ENCODE measurements around the gene C9orf40.

Gene C9orf40

GRCh38 chr9:74952201-74953151 is at the start of gene C9orf40:
Gene C9orf40, minus strand, starts transcription at chr9:74952912. Its CDS starts 301 bp downstream, at chr9:74952611.
- TF ChIP-seq ZFX (IDR thresholded peaks at IDR 0.05; ENCODE audit: borderline replicate concordance) (no peak), CTCF (IDR thresholded peaks at IDR 0.05) (peak; percentile 92)
- H3K27ac ChIP-seq = peak within 1 kb of the TSS; percentile 98

- TF ChIP-seq CTCF (IDR thresholded peaks at IDR 0.05) (peak; percentile 84), ZFX (IDR thresholded peaks at IDR 0.05; ENCODE audit: borderline replicate concordance) (no peak)
- H3K27ac ChIP-seq = no peak overlapping the region
Measured at GRCh38 chr9:75001719-75002421, 49.2 kb upstream of the C9orf40 start.

- TF ChIP-seq ZFX (IDR thresholded peaks at IDR 0.05; ENCODE audit: borderline replicate concordance) = no peak
- TF ChIP-seq CTCF (IDR thresholded peaks at IDR 0.05) = no peak
- H3K27ac ChIP-seq = no peak overlapping the region
Measured at GRCh38 chr9:75000835-75001234, 48.1 kb upstream of the C9orf40 start.

GRCh38 chr9:74985041-74985440 is 32.3 kb upstream of the C9orf40 start:
- no peak overlapping the region for H3K27ac ChIP-seq
- TF ChIP-seq ZFX (IDR thresholded peaks at IDR 0.05; ENCODE audit: borderline replicate concordance) (no peak), CTCF (IDR thresholded peaks at IDR 0.05) (no peak)

GRCh38 chr9:74983709-74984108 is 31.0 kb upstream of the C9orf40 start:
- H3K27ac ChIP-seq = no peak overlapping the region
- TF ChIP-seq CTCF (IDR thresholded peaks at IDR 0.05) (no peak), ZFX (IDR thresholded peaks at IDR 0.05; ENCODE audit: borderline replicate concordance) (no peak)

GRCh38 chr9:74979844-74980243 is 27.1 kb upstream of the C9orf40 start:
- H3K27ac ChIP-seq = no peak overlapping the region
- TF ChIP-seq CTCF (IDR thresholded peaks at IDR 0.05) (no peak), ZFX (IDR thresholded peaks at IDR 0.05; ENCODE audit: borderline replicate concordance) (no peak)

GRCh38 chr9:74977287-74977686 is 24.6 kb upstream of the C9orf40 start:
- no peak overlapping the region for H3K27ac ChIP-seq
- TF ChIP-seq CTCF (IDR thresholded peaks at IDR 0.05) (no peak), ZFX (IDR thresholded peaks at IDR 0.05; ENCODE audit: borderline replicate concordance) (no peak)

Measured in 22Rv1 (cell line).